GM18526 (cell line): Measurements from ENCODE around the gene GRIP1.

Source experiments
- POLR2A ChIP-seq: IDR thresholded peaks from 3 replicates; pipeline ENCODE4 v1.6.1; 2011; ENCODE audit not compliant: insufficient read length; ENCODE audit errors: extremely low read depth

Gene GRIP1

DNA sequence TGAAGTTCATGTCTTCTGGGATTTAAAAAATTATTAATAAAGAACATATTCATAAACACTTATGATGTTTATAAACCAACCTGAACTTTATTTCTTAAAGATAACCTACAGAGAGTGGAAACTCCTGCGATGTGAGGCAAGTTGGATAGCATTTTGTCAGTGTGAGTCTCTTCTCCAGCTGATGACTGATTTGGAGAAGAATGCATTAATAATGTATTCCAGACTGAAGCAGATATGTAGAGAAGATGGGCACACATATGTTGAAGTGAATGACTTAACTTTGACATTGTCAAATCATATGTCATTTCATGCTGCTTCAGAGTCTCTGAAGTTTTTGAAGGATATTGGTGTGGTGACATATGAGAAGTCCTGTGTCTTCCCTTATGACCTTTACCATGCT lies 369.3 kb downstream of the GRIP1 start:
- TF ChIP-seq POLR2A = no peak

DNA sequence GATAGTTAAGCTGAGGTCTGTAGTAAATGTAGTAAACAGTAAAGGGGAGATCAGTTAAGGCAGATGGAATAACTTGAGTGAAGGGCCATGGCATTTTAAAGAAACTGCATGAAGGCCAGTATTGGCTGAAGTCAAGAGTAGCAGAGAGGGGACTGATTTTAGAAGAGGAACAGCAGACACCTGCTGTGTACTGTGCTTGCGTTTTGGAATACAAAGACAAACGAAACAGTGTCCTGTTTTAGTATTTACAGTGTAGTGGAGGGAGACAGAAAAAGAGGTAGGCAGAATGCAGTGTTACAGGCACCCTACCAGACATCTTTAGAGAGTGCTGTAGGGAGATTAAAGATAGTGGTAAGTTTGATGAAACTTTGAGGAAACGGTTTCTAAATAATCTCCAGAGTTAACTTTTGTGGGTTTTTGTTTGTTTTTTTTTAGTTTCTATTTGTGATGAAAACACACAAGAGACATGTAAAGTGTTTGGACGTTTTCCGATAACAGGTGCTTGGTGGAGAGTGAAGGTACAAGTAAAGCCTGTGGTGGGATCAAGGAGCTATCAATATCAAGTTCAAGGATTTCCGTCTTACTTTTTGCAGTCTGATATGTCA lies 374.5 kb downstream of the GRIP1 start:
- TF ChIP-seq POLR2A = no peak

DNA sequence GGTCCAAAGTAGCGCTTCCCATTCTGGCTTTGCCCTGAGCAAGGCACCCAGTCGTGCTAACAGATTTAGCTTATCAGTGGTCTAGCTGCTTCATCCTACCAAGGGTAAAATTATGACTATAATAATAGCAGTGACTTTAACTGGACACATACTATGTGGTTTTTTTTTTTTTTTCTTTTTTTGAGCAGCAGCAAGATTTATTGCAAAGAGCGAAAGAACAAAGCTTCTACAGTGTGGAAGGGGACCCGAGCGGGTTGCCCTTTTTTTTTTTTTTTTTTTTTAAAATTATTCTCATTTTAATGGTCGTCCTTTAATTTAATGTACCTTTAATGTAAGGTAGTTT lies 376.1 kb downstream of the GRIP1 start:
- TF ChIP-seq POLR2A = no peak

DNA sequence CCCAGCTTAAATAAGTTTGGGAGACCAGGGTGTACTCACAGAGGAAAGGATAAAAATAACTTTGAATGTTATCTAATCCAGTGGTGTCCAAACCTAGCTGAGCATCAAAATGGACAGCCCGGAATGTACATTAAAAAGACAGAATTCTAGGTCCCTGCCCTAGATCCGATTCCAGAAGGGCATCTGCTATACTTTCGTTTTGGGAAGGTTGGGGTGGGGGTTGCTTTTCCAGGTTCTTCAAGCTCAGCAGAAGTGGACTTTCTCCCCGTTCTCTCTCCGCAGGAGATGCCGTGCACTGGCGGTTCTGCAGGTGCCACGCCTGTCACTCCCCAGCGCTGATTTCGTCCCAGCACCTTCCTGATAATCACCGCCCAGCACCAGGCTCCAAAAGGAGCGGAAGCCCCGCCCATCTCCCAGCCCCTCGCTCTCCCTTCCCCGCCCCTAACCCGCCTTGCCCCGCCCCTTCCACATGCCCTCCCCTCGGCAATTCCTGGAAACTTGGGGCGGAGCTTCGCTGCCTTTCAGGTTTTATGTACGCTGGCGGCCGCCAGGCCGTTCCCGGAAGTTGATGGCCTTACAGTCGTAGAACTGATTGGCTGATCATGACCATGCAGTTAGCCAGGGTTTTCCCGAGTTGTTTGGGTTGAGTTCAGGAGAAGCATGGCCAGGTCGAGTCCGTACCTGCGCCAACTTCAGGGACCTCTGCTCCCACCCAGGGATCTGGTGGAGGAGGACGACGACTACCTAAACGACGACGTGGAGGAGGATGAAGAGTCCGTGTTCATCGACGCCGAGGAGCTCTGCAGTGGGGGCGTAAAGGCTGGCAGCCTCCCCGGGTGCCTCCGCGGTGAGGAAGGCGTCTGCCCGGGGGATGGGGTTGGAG lies 376.7 kb downstream of the GRIP1 start, which contains the start of gene HELB:
HELB (plus strand) TSS at position 550 of the 883 bp plus-strand sequence; CDS start at position 661, 111 bp downstream.
- peak; percentile 75 for TF ChIP-seq POLR2A

DNA sequence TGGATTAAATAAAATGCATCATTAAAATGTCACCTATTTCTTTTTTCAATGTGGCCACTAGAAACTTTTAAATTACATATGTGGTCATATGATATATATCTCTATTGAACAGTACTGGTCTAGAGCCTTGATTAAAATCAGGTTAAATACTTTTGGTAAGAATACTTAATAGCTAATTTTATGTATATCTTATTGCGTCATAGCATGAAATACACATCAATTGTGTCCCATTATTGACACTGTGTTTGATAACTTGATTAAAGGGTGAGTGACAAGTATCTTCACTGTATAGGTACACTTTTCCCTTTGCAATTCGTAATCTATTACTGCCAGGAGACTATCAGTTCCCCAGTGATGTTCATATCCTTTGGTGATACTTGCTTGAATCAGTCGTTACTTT lies 381.0 kb downstream of the GRIP1 start:
- TF ChIP-seq POLR2A = no peak
